22Rv1 (cell line): Measurements from ENCODE around the gene TM4SF18.

ENCODE experiments used
- ZFX ChIP-seq: fragments of 450-650 bp; IDR thresholded peaks from 2 replicates; pipeline ENCODE4 v1.6.1; 2017; ENCODE audit warnings: antibody characterized with exemption, borderline replicate concordance
- TF ChIP-seq, protein P1 (sequence below): fragments of 450-650 bp; IDR thresholded peaks from 2 replicates; pipeline ENCODE4 v1.5.1; 2017; ENCODE audit warnings: mild to moderate bottlenecking

DNA sequence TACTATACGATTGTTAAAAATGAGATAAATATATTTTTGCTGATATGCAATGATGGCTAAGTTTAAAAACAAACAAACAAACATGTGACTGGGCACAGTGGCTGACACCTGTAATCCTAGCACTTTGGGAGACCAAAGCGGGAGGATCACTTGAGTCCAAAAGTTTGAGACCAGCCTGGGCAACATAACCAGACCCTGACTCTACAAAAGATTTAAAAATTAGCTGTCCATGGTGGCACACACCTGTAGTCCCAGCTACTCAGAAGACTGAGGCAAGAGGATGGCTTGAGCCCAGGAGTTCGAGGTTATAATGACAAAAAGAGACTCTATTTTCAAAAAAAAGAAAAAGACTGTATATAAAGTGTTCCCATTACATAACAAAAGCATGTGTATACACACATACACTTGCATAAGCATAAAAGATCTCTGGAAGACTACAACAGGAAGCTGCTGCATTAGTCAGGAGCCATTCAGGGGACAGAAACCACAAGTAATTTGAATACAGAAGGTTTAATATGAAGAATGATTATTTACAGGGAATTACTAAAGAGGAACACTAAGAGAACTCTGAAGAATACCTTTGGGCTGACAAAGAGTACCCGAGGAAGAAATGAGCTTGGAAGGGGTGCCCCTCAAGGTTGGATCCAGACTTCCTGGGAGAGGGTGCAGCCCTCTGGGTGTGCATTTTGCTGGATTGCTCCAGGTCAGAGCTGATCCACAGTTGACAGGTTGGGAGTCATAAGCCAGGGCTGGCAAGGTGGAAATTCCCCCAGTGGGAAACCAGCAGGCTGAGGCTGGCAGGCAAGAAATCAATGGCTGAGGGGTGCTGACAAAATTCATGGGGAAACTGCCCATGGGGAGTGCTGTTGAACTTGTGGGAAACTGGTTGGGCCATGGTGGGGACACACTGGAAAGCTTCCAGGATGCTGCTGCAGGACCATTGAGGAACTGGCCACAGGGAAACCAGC is 9.3 kb upstream of the TM4SF18 start:
- TF ChIP-seq, protein P1, sequence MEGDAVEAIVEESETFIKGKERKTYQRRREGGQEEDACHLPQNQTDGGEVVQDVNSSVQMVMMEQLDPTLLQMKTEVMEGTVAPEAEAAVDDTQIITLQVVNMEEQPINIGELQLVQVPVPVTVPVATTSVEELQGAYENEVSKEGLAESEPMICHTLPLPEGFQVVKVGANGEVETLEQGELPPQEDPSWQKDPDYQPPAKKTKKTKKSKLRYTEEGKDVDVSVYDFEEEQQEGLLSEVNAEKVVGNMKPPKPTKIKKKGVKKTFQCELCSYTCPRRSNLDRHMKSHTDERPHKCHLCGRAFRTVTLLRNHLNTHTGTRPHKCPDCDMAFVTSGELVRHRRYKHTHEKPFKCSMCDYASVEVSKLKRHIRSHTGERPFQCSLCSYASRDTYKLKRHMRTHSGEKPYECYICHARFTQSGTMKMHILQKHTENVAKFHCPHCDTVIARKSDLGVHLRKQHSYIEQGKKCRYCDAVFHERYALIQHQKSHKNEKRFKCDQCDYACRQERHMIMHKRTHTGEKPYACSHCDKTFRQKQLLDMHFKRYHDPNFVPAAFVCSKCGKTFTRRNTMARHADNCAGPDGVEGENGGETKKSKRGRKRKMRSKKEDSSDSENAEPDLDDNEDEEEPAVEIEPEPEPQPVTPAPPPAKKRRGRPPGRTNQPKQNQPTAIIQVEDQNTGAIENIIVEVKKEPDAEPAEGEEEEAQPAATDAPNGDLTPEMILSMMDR, result no peak
- no peak for TF ChIP-seq ZFX
